ENCODE measurements around the gene PKIB.
"Not testable (repeated sequence)": the region's sequence is repeated elsewhere in the genome, so short reads cannot be mapped to it uniquely, and the experiment has no call there.

GRCh38 chr6:122642604-122643003 lies 32.4 kb downstream of the PKIB start:
- not testable (repeated sequence) for TF ChIP-seq ZNF8 (CRISPR knock-in tag; IDR thresholded peaks at IDR 0.05); ZC3H10 (CRISPR knock-in tag; IDR thresholded peaks at IDR 0.05); SNAI2 (CRISPR knock-in tag; IDR thresholded peaks at IDR 0.05); PATZ1 (CRISPR knock-in tag; IDR thresholded peaks at IDR 0.05; ENCODE audit: borderline replicate concordance); PPARA (CRISPR knock-in tag; IDR thresholded peaks at IDR 0.05; ENCODE audit: borderline replicate concordance); GLIS3 (CRISPR knock-in tag; IDR thresholded peaks at IDR 0.05); TSHZ2 (CRISPR knock-in tag; IDR thresholded peaks at IDR 0.05)
